CD8-positive, alpha-beta memory T cell (primary cell): ENCODE measurements around the gene TPSD1. TPM values are rescaled to one million over a fixed set of nuclear protein-coding genes. Genes with fewer than 3 reads are reported as not detected.
"Not testable (repeated sequence)": the region's sequence is repeated elsewhere in the genome, so short reads cannot be mapped to it uniquely, and the experiment has no call there.

ENCODE experiments used
- CTCF ChIA-PET: fragments of 350-600 bp; sonication (Branson Sonifier 250); formaldehyde crosslinking; loops from one replicate; lab custom pipeline; 2021; ENCODE audit warnings: antibody characterized with exemption; lab: Charles Lee
- POLR2A ChIA-PET: fragments of 350-600 bp; sonication (Branson Sonifier 250); formaldehyde crosslinking; loops from one replicate; lab custom pipeline; 2021; ENCODE audit warnings: antibody characterized with exemption; lab: Charles Lee
- DNase-seq, 5 donors: peaks; one replicate each; pipeline versions ENCODE4 v3.0.0 to v3.0.0-alpha.2; 2020 to 2022; ENCODE audit warnings: mixed read lengths in 1 of 5
- H3K27ac ChIP-seq: one replicate; pipeline ENCODE4 v1.7.0; 2013; ENCODE audit warnings: low read depth, mild to moderate bottlenecking, low read length, moderate library complexity
- H3K27me3 ChIP-seq: 2 replicates; pipeline ENCODE4 v1.7.0; 2013; ENCODE audit warnings: low read length, mild to moderate bottlenecking; ENCODE audit not compliant: insufficient read depth, poor library complexity, severe bottlenecking
- H3K36me3 ChIP-seq: 2 replicates; pipeline ENCODE4 v1.7.0; 2013; ENCODE audit warnings: mild to moderate bottlenecking, low read length, moderate library complexity; ENCODE audit not compliant: insufficient read depth
- H3K4me1 ChIP-seq: 2 replicates; pipeline ENCODE4 v1.7.0; 2013; ENCODE audit warnings: mild to moderate bottlenecking, low read length, moderate library complexity; ENCODE audit not compliant: insufficient read depth
- H3K4me3 ChIP-seq: 2 replicates; pipeline ENCODE4 v1.7.0; 2013; ENCODE audit warnings: mild to moderate bottlenecking, low read length
- H3K9me3 ChIP-seq: 2 replicates; pipeline ENCODE4 v1.7.0; 2013; ENCODE audit warnings: mild to moderate bottlenecking, low read length
- H3K27ac Mint-ChIP-seq, 8 donors: one replicate each; pipeline ENCODE4 v1.8.0; 2020 to 2021; ENCODE audit warnings: mixed read lengths in 8 of 8, mild to moderate bottlenecking in 6 of 8, inconsistent platforms in 3 of 8, moderate library complexity in 3 of 8
- H3K27me3 Mint-ChIP-seq, 2 donors: one replicate each; pipeline ENCODE4 v1.8.0; 2020 to 2021; ENCODE audit warnings: mixed read lengths in 2 of 2, mild to moderate bottlenecking in 1 of 2, moderate library complexity in 1 of 2
- H3K36me3 Mint-ChIP-seq, 3 donors: one replicate each; pipeline ENCODE4 v1.8.0; 2020 to 2021; ENCODE audit warnings: mixed read lengths in 3 of 3, inconsistent platforms in 1 of 3, mild to moderate bottlenecking in 1 of 3
- H3K4me1 Mint-ChIP-seq, 3 donors: one replicate each; pipeline ENCODE4 v1.8.0; 2020 to 2021; ENCODE audit warnings: mixed read lengths in 3 of 3, inconsistent platforms in 1 of 3, mild to moderate bottlenecking in 1 of 3
- H3K4me3 Mint-ChIP-seq, 7 donors: one replicate each; pipeline ENCODE4 v1.8.0; 2020 to 2021; ENCODE audit warnings: mixed read lengths in 7 of 7, mild to moderate bottlenecking in 6 of 7, moderate library complexity in 4 of 7, inconsistent platforms in 2 of 7
- H3K9me3 Mint-ChIP-seq, 5 donors: one replicate each; pipeline ENCODE4 v1.8.0; 2020 to 2022; ENCODE audit warnings: mixed read lengths in 5 of 5, mild to moderate bottlenecking in 3 of 5, moderate library complexity in 2 of 5, inconsistent platforms in 1 of 5
- polyA plus RNA-seq: library from polyadenylated mRNA; unstranded; fragments of 300-500 nt; fragmentation: Illumina TruSeq; gene quantifications from one replicate; pipeline ENCODE4 v1.2.3, GENCODE V29; 2021
- total RNA-seq, 2 experiments: library from RNA; stranded (reverse); gene quantifications; one replicate each; pipeline ENCODE4 v1.2.3, GENCODE V29; 2021

TPSD1 gene
- total and polyA plus RNA-seq, 3 experiments from 2014 or later: not detected

GRCh38 chr16:1253701-1254364 lies 2.0 kb upstream of the TPSD1 start:
- H3K4me1 ChIP-seq, H3K4me1 Mint-ChIP-seq, H3K4me3 ChIP-seq, H3K27ac Mint-ChIP-seq, H3K27me3 Mint-ChIP-seq, H3K36me3 ChIP-seq, CTCF ChIA-PET, H3K27me3 ChIP-seq, H3K4me3 Mint-ChIP-seq, POLR2A ChIA-PET, H3K9me3 ChIP-seq, DNase-seq, H3K9me3 Mint-ChIP-seq, H3K27ac ChIP-seq, H3K36me3 Mint-ChIP-seq: not testable (repeated sequence)

DNA sequence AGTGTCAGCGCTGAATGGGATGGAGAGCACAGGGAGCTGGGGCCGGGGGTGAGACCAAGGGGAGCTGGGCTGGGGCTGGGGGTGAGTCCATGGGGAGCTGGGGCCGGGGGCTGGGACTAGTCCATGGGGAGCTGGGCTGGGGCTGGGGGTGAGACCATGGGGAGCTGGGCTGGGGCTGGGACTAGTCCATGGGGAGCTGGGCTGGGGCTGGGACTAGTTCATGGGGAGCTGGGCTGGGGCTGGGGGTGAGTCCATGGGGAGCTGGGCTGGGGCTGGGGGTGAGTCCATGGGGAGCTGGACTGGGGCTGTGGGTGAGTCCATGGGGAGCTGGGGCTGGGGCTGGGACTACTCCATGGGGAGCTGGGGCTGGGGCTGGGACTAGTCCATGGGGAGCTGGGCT lies 1.0 kb upstream of the TPSD1 start:
- H3K27me3 ChIP-seq, H3K36me3 Mint-ChIP-seq, DNase-seq, H3K4me1 Mint-ChIP-seq, H3K4me3 Mint-ChIP-seq, H3K27ac ChIP-seq, H3K27ac Mint-ChIP-seq, H3K4me1 ChIP-seq, H3K36me3 ChIP-seq, H3K4me3 ChIP-seq, CTCF ChIA-PET, H3K9me3 ChIP-seq, POLR2A ChIA-PET, H3K9me3 Mint-ChIP-seq: not testable (repeated sequence)
- H3K27me3 Mint-ChIP-seq: peaks cover 4 to 13% of the 10 kb centered on the region in 2 donors

DNA sequence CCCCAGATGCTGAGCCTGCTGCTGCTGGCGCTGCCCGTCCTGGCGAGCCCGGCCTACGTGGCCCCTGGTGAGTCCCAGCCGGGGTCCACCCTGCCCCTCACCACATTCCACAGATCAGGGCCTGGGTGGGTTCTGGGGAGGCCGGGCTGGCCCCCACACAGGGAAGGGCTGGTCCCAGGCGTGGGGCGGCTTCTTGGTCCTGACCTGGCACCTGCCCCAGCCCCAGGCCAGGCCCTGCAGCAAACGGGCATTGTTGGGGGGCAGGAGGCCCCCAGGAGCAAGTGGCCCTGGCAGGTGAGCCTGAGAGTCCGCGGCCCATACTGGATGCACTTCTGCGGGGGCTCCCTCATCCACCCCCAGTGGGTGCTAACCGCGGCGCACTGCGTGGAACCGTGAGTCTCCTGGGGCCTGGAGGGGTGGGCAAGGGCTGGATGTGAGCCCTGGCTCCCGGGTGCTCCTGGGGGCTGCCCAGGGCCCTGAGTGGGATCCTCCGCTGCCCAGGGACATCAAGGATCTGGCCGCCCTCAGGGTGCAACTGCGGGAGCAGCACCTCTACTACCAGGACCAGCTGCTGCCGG lies 516 bp downstream of the TPSD1 start:
- H3K4me1 ChIP-seq, H3K9me3 ChIP-seq, CTCF ChIA-PET, H3K9me3 Mint-ChIP-seq, H3K36me3 ChIP-seq, POLR2A ChIA-PET, H3K4me3 Mint-ChIP-seq, H3K4me1 Mint-ChIP-seq, H3K27ac ChIP-seq, H3K27ac Mint-ChIP-seq, DNase-seq, H3K36me3 Mint-ChIP-seq, H3K4me3 ChIP-seq: not testable (repeated sequence)
- peaks cover 11 to 19% of the 10 kb centered on the region in 2 donors for H3K27me3 Mint-ChIP-seq
- H3K27me3 ChIP-seq: peaks cover 12% of the 10 kb centered on the region

DNA sequence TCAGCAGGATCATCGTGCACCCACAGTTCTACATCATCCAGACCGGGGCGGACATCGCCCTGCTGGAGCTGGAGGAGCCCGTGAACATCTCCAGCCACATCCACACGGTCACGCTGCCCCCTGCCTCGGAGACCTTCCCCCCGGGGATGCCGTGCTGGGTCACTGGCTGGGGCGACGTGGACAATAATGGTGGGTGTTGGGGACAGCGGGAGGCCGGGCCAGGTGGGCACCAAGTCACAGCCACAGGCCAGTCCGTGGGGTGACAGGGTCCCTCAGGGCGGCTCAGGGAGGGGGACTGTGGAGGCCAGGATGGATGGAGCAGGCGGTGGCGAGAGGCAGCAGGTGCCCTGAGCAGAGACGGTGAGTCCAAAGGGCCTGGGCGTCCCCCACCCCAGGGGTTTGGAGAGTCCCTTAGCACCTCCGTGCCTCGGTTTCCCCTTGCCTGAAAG lies 1.0 kb downstream of the TPSD1 start:
- Histone ChIP-seq H3K9me3 (no peaks in the 10 kb centered on the region), H3K36me3 (no peaks in the 10 kb centered on the region), H3K27ac (no peak overlapping the region), H3K4me3 (no peak overlapping the region), H3K4me1 (peaks cover 4% of the 10 kb centered on the region), H3K27me3 (peaks cover 12% of the 10 kb centered on the region)
- no peak overlapping the region for H3K4me3 Mint-ChIP-seq
- H3K9me3 Mint-ChIP-seq: no peaks in the 10 kb centered on the region
- no peak for DNase-seq
- H3K36me3 Mint-ChIP-seq: no peaks in the 10 kb centered on the region
- POLR2A ChIA-PET: no interaction called here
- H3K27me3 Mint-ChIP-seq: peaks cover 14 to 20% of the 10 kb centered on the region in 2 donors
- CTCF ChIA-PET: no interaction called here
- peaks cover 2 to 6% (median 5%) of the 10 kb centered on the region in 3 donors for H3K4me1 Mint-ChIP-seq
- no peak overlapping the region for H3K27ac Mint-ChIP-seq

DNA sequence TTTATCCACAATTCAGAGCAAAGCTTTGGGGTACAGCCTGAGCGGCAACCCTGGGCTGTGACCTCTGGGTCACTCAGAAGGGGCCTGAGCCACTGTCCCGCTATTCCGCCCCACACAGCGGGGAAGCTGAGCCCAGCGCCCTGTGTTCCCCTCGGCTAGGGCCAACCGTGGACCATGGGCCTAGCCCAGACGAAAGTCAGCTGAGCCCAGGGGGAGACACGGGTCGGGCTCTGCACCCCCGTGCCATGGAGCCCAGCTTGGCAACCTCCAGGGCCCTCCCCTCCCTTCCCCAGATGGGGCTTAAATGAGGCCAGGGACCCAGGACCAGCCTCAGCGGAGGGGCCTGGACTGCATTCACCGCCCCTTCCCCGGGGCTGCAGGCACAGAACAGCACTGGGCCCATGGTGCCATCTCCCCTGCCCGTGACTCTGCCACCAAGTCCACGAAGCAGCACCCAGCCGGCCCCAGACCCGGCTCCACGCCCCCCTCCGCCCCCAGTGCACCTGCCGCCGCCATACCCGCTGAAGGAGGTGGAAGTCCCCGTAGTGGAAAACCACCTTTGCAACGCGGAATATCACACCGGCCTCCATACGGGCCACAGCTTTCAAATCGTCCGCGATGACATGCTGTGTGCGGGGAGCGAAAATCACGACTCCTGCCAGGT lies 1.8 kb downstream of the TPSD1 start:
- CTCF ChIA-PET: no interaction called here
- Histone ChIP-seq H3K27ac (no peak overlapping the region), H3K9me3 (no peaks in the 10 kb centered on the region), H3K4me3 (no peak overlapping the region), H3K27me3 (peaks cover 12% of the 10 kb centered on the region), H3K36me3 (no peaks in the 10 kb centered on the region), H3K4me1 (peaks cover 4% of the 10 kb centered on the region)
- POLR2A ChIA-PET: no interaction called here
- H3K4me3 Mint-ChIP-seq: no peak overlapping the region
- DNase-seq: no peak
- H3K9me3 Mint-ChIP-seq: no peaks in the 10 kb centered on the region
- H3K27me3 Mint-ChIP-seq: peaks cover 17 to 26% of the 10 kb centered on the region in 2 donors
- peaks cover 2 to 6% (median 5%) of the 10 kb centered on the region in 3 donors for H3K4me1 Mint-ChIP-seq
- H3K27ac Mint-ChIP-seq: no peak overlapping the region
- H3K36me3 Mint-ChIP-seq: no peaks in the 10 kb centered on the region

- DNase-seq: no peak
- peaks cover 12% of the 10 kb centered on the region for H3K27me3 ChIP-seq
- H3K4me3 ChIP-seq: no peak overlapping the region
- Mint-ChIP-seq H3K4me3 (no peak overlapping the region), H3K27me3 (peaks cover 17 to 26% of the 10 kb centered on the region in 2 donors), H3K9me3 (no peaks in the 10 kb centered on the region), H3K36me3 (no peaks in the 10 kb centered on the region), H3K27ac (no peak overlapping the region), H3K4me1 (peaks cover 2 to 6% (median 5%) of the 10 kb centered on the region in 3 donors)
- H3K9me3 ChIP-seq: no peaks in the 10 kb centered on the region
- peaks cover 4% of the 10 kb centered on the region for H3K4me1 ChIP-seq
- H3K36me3 ChIP-seq: no peaks in the 10 kb centered on the region
- CTCF ChIA-PET: no interaction called here
- H3K27ac ChIP-seq: no peak overlapping the region
- POLR2A ChIA-PET: no interaction called here
These were observed 2.3 kb downstream of the TPSD1 start for GRCh38 chr16:1258225-1258600.

DNA sequence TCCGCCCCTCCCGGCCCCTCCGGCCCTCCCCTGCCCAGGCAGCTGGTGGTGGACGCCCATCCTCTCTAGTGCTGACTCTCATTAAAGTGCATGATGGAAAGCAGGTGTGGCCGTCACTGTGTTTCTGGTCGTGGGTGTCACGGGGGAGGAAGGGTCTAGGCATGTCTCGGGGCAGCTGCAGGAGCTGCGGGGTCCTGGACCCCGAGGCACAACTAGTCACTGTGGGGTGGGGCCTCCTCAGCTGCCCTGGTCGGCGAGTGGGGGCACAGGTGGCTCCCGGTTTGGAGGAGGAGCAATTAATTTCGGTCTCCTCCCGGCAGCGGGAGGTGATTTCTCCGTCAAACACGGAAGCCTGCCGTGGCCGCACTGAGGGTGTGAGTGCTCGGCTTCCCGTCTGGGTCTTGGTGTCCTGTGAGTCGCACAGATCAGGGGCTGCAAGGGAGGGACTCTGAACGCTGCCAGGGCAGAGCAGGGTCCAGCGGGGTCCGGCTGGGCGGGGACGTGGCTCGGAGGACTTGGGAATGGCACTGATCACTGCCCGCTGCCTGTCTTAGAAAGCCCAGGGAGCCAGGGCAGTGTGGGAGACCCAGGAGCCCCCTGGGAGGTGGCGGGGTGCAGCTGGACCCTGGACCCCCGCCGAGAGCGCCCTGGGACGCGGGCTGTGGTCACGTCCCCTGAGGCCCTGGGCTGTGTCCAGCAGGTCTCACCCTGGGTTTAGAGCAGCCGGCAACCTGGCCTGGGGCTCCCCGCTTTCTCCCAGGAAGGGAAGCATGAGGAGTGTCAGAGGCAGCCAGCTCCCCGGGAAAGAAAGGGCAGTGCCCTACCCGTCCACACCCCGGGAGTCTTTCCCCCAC lies 3.3 kb downstream of the TPSD1 start:
- Histone ChIP-seq H3K4me1 (peaks cover 4% of the 10 kb centered on the region), H3K4me3 (no peak overlapping the region), H3K9me3 (no peaks in the 10 kb centered on the region), H3K27ac (no peak overlapping the region), H3K27me3 (peaks cover 12% of the 10 kb centered on the region), H3K36me3 (no peaks in the 10 kb centered on the region)
- POLR2A ChIA-PET: no interaction called here
- Mint-ChIP-seq H3K4me3 (peak overlapping the region in 6 of 7 donors; percentile 4 to 74 (median 60)), H3K9me3 (no peaks in the 10 kb centered on the region), H3K27ac (no peak overlapping the region), H3K4me1 (peaks cover 2 to 6% (median 5%) of the 10 kb centered on the region in 3 donors), H3K27me3 (peaks cover 17 to 26% of the 10 kb centered on the region in 2 donors), H3K36me3 (no peaks in the 10 kb centered on the region)
- CTCF ChIA-PET: no interaction called here
- DNase-seq: no peak

DNA sequence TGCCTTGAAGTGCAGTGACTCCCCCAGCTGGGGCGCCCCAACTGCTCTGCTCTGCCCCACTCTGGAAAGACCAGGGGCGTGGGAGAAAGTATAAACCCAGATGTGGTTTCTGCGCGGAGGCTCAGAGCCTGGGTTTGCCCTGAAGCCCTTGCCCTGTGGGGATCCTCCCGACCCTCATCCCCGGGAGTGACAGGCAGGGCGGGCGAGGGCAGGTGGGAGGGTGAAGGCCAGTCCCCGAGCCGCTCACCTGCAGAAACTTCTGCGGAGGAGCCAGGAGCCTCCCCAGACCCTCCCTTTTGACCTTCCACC lies 3.8 kb downstream of the TPSD1 start:
- no peaks in the 10 kb centered on the region for H3K9me3 Mint-ChIP-seq
- Histone ChIP-seq H3K9me3 (no peaks in the 10 kb centered on the region), H3K4me1 (peaks cover 4% of the 10 kb centered on the region), H3K4me3 (no peak overlapping the region), H3K36me3 (no peaks in the 10 kb centered on the region), H3K27me3 (peaks cover 12% of the 10 kb centered on the region), H3K27ac (no peak overlapping the region)
- CTCF ChIA-PET: no interaction called here
- DNase-seq: no peak
- H3K27me3 Mint-ChIP-seq: peaks cover 17 to 26% of the 10 kb centered on the region in 2 donors
- no peaks in the 10 kb centered on the region for H3K36me3 Mint-ChIP-seq
- peaks cover 2 to 6% (median 5%) of the 10 kb centered on the region in 3 donors for H3K4me1 Mint-ChIP-seq
- H3K4me3 Mint-ChIP-seq: no peak overlapping the region
- no peak overlapping the region for H3K27ac Mint-ChIP-seq
- POLR2A ChIA-PET: no interaction called here
